Right kidney (tissue), 1 donor: Measurements from ENCODE around the gene MED12L.
"Not testable (repeated sequence)": the region's sequence is repeated elsewhere in the genome, so short reads cannot be mapped to it uniquely, and the experiment has no call there.

Experiments
- DNase-seq: peaks from one replicate; pipeline ENCODE4 v3.0.0-alpha.2; 2016

Gene MED12L

GRCh38 chr3:151209654-151210053, 124.2 kb downstream of the MED12L start:
- no peak for DNase-seq

- DNase-seq, result no peak
Observed at GRCh38 chr3:151210676-151211381, 125.4 kb downstream of the MED12L start.

- no peak for DNase-seq
Observed at GRCh38 chr3:151213151-151213550, 127.7 kb downstream of the MED12L start.

- no peak for DNase-seq
Observed at GRCh38 chr3:151213881-151214280, 128.4 kb downstream of the MED12L start.

GRCh38 chr3:151214459-151214858, 129.0 kb downstream of the MED12L start:
- no peak for DNase-seq

GRCh38 chr3:151216641-151217607, 131.5 kb downstream of the MED12L start:
- no peak for DNase-seq

- no peak for DNase-seq
Observed at GRCh38 chr3:151218136-151218535, 132.7 kb downstream of the MED12L start.

- no peak for DNase-seq
Observed at GRCh38 chr3:151219056-151219455, 133.6 kb downstream of the MED12L start.

GRCh38 chr3:151224268-151224866, 138.9 kb downstream of the MED12L start:
- no peak for DNase-seq

- DNase-seq, result no peak
Observed at GRCh38 chr3:151225040-151225975, 139.8 kb downstream of the MED12L start.

GRCh38 chr3:151226088-151226563, 140.7 kb downstream of the MED12L start:
- no peak for DNase-seq

- no peak for DNase-seq
Observed at GRCh38 chr3:151226825-151227224, 141.4 kb downstream of the MED12L start.

- DNase-seq, result peak; percentile 15
Observed at GRCh38 chr3:151227266-151227806, 141.9 kb downstream of the MED12L start.

- DNase-seq, result peak; percentile 57
Observed at GRCh38 chr3:151227807-151228665, 142.6 kb downstream of the MED12L start.

- DNase-seq, result no peak
Observed at GRCh38 chr3:151228666-151229040, 143.2 kb downstream of the MED12L start.

GRCh38 chr3:151230646-151231045, 145.2 kb downstream of the MED12L start:
- no peak for DNase-seq

GRCh38 chr3:151232403-151232802, 146.9 kb downstream of the MED12L start:
- DNase-seq, result not testable (repeated sequence)

GRCh38 chr3:151232991-151233390, 147.5 kb downstream of the MED12L start:
- DNase-seq, result no peak

GRCh38 chr3:151234825-151235224, 149.4 kb downstream of the MED12L start:
- no peak for DNase-seq

GRCh38 chr3:151236316-151236715, 150.9 kb downstream of the MED12L start:
- no peak for DNase-seq
